H9 (cell line): ENCODE measurements around the gene CRELD2. TPM values are rescaled to one million over a fixed set of nuclear protein-coding genes. Genes with fewer than 3 reads are reported as not detected.

ENCODE experiments used
- DNase-seq: peaks from one replicate; pipeline ENCODE4 v3.0.0-alpha.2; 2017
- H2AFZ ChIP-seq: one replicate; pipeline ENCODE4 v1.6.1; 2013; ENCODE audit warnings: mild to moderate bottlenecking, low read length, control low read depth, moderate library complexity
- H2AK5ac ChIP-seq: 2 replicates; pipeline ENCODE4 v1.6.1; 2013; ENCODE audit warnings: low read length, control low read depth, mixed read lengths; ENCODE audit not compliant: insufficient read length
- H2BK120ac ChIP-seq: one replicate; pipeline ENCODE4 v1.6.1; 2013; ENCODE audit warnings: low read depth, mild to moderate bottlenecking, low read length, control low read depth, inconsistent platforms; ENCODE audit not compliant: poor library complexity, severe bottlenecking
- H2BK12ac ChIP-seq: 2 replicates; pipeline ENCODE4 v1.6.1; 2013; ENCODE audit warnings: low read length, control low read depth, mixed read lengths, low read depth; ENCODE audit not compliant: insufficient read length
- H2BK15ac ChIP-seq: 2 replicates; pipeline ENCODE4 v1.6.1; 2013; ENCODE audit warnings: low read depth, low read length, control low read depth
- H2BK20ac ChIP-seq: one replicate; pipeline ENCODE4 v1.6.1; 2013; ENCODE audit warnings: low read depth, mild to moderate bottlenecking, low read length, control low read depth, inconsistent platforms; ENCODE audit not compliant: poor library complexity, severe bottlenecking
- H2BK5ac ChIP-seq: 2 replicates; pipeline ENCODE4 v1.6.1; 2013; ENCODE audit warnings: low read length, control low read depth, mixed read lengths; ENCODE audit not compliant: insufficient read length
- H3K14ac ChIP-seq: 2 replicates; pipeline ENCODE4 v1.6.1; 2013; ENCODE audit warnings: low read length, control low read depth; ENCODE audit not compliant: insufficient read depth
- H3K18ac ChIP-seq: 2 replicates; pipeline ENCODE4 v1.6.1; 2013; ENCODE audit warnings: low read depth, mild to moderate bottlenecking, mixed read lengths, low read length, control low read depth; ENCODE audit not compliant: insufficient read length
- H3K23ac ChIP-seq: 2 replicates; pipeline ENCODE4 v1.6.1; 2013; ENCODE audit warnings: low read length, control low read depth, mixed read lengths, low read depth; ENCODE audit not compliant: insufficient read length
- H3K23me2 ChIP-seq: 2 replicates; pipeline ENCODE4 v1.6.1; 2013; ENCODE audit warnings: low read depth, mild to moderate bottlenecking, mixed read lengths, low read length, control low read depth; ENCODE audit not compliant: insufficient read length, poor library complexity, severe bottlenecking
- H3K27ac ChIP-seq: 2 replicates; pipeline ENCODE4 v1.5.1; 2013; ENCODE audit warnings: low read length, control low read depth, mixed read lengths, low read depth; ENCODE audit not compliant: insufficient read length
- H3K27me3 ChIP-seq: 2 replicates; pipeline ENCODE4 v1.6.1; 2013; ENCODE audit warnings: low read length, control low read depth, inconsistent platforms; ENCODE audit not compliant: insufficient read depth
- H3K4ac ChIP-seq: 2 replicates; pipeline ENCODE4 v1.6.1; 2013; ENCODE audit warnings: low read depth, mild to moderate bottlenecking, control low read depth, inconsistent platforms, low read length, moderate library complexity
- H3K4me1 ChIP-seq: 2 replicates; pipeline ENCODE4 v1.6.1; 2013; ENCODE audit warnings: low read length, control low read depth, inconsistent platforms; ENCODE audit not compliant: insufficient read depth
- H3K4me2 ChIP-seq: 2 replicates; pipeline ENCODE4 v1.6.1; 2013; ENCODE audit warnings: low read length, control low read depth, mixed read lengths; ENCODE audit not compliant: insufficient read length, insufficient read depth
- H3K56ac ChIP-seq: 2 replicates; pipeline ENCODE4 v1.6.1; 2013; ENCODE audit warnings: low read depth, mild to moderate bottlenecking, mixed read lengths, low read length, control low read depth; ENCODE audit not compliant: insufficient read length
- H3K79me1 ChIP-seq: 2 replicates; pipeline ENCODE4 v1.6.1; 2013; ENCODE audit warnings: low read depth, mild to moderate bottlenecking, moderate library complexity, low read length, control low read depth, inconsistent platforms; ENCODE audit not compliant: insufficient read depth, poor library complexity, severe bottlenecking
- H3K79me2 ChIP-seq: 2 replicates; pipeline ENCODE4 v1.6.1; 2013; ENCODE audit warnings: low read length, control low read depth, inconsistent platforms; ENCODE audit not compliant: insufficient read depth
- H3K9ac ChIP-seq: 2 replicates; pipeline ENCODE4 v1.6.1; 2013; ENCODE audit warnings: low read length, control low read depth, mixed read lengths; ENCODE audit not compliant: insufficient read length; ENCODE audit errors: extremely low read depth
- H3K9me3 ChIP-seq: one replicate; pipeline ENCODE4 v1.6.1; 2013; ENCODE audit warnings: low read depth, low read length, inconsistent platforms; ENCODE audit not compliant: control insufficient read depth
- H3T11ph ChIP-seq: one replicate; pipeline ENCODE4 v1.6.1; 2013; ENCODE audit warnings: mild to moderate bottlenecking, low read length, control low read depth, inconsistent platforms
- H4K20me1 ChIP-seq: one replicate; pipeline ENCODE4 v1.6.1; 2013; ENCODE audit not compliant: control insufficient read depth, insufficient read length, insufficient read depth
- H4K5ac ChIP-seq: 2 replicates; pipeline ENCODE4 v1.6.1; 2013; ENCODE audit warnings: low read depth, mild to moderate bottlenecking, mixed read lengths, low read length, control low read depth; ENCODE audit not compliant: insufficient read length
- H4K8ac ChIP-seq: replicated peaks from 2 replicates; pipeline ENCODE4 v1.6.1; 2013; ENCODE audit warnings: low read length, control low read depth, mixed read lengths, low read depth; ENCODE audit not compliant: insufficient read length
- H4K91ac ChIP-seq: 2 replicates; pipeline ENCODE4 v1.6.1; 2013; ENCODE audit warnings: low read depth, mild to moderate bottlenecking, moderate library complexity, mixed read lengths, low read length, control low read depth; ENCODE audit not compliant: insufficient read length
- H3K27ac Mint-ChIP-seq, 3 experiments: 2 replicates in 2 of 3; 3 replicates in 1 of 3; pipeline ENCODE4 v1.8.0; 2020 to 2021; ENCODE audit warnings: mixed read lengths in 3 of 3, mild to moderate bottlenecking in 1 of 3, moderate library complexity in 1 of 3
- H3K27me3 Mint-ChIP-seq: 2 replicates; pipeline ENCODE4 v1.8.0; 2021; ENCODE audit warnings: low read depth, mild to moderate bottlenecking, moderate library complexity, mixed read lengths
- H3K36me3 Mint-ChIP-seq, 3 experiments: 2 replicates in 2 of 3; 3 replicates in 1 of 3; pipeline ENCODE4 v1.8.0; 2020 to 2021; ENCODE audit warnings: low read depth in 3 of 3, mixed read lengths in 3 of 3; ENCODE audit not compliant: insufficient read depth in 1 of 3
- H3K4me1 Mint-ChIP-seq, 2 experiments: 2 replicates each; pipeline ENCODE4 v1.8.0; 2020; ENCODE audit warnings: mixed read lengths in 2 of 2
- H3K4me3 Mint-ChIP-seq, 2 experiments: 2 replicates in 1 of 2; 3 replicates in 1 of 2; pipeline ENCODE4 v1.8.0; 2020 to 2021; ENCODE audit warnings: mild to moderate bottlenecking in 2 of 2, mixed read lengths in 2 of 2, moderate library complexity in 1 of 2
- H3K9me3 Mint-ChIP-seq, 2 experiments: 2 replicates in 1 of 2; 3 replicates in 1 of 2; pipeline ENCODE4 v1.8.0; 2020; ENCODE audit warnings: mild to moderate bottlenecking in 2 of 2, mixed read lengths in 2 of 2, moderate library complexity in 1 of 2
- CTCF ChIP-seq: fragments of 200-600 bp; sonication (generic); conservative IDR thresholded peaks from 3 replicates; pipeline ENCODE4 v1.8.0; 2021; ENCODE audit warnings: antibody characterized with exemption, mild to moderate bottlenecking
- WGBS: extraction: QIAGEN DNeasy Blood & Tissue Kit; methylation state at CpG from one replicate; pipeline ENCODE4 v1.1.7; 2013; ENCODE audit warnings: missing lambda C conversion rate, low lambda C conversion rate, mixed read lengths; ENCODE audit not compliant: insufficient read length; ENCODE audit errors: extremely low coverage; 5-methylcytosine and 5-hydroxymethylcytosine counted together
- total RNA-seq: library from RNA; stranded (reverse); gene quantifications from 2 replicates; pipeline ENCODE4 v1.2.1, GENCODE V29; 2021

CRELD2 gene
- total RNA-seq, 1 experiment from 2014 or later: 34.7 TPM

GRCh38 chr22:49900441-49901230 is 17.8 kb upstream of the CRELD2 start:
- Histone ChIP-seq H3K23me2 (no peaks in the 10 kb centered on the region), H3K79me2 (no peaks in the 10 kb centered on the region), H2AK5ac (no peak overlapping the region), H3K4me1 (no peaks in the 10 kb centered on the region), H4K5ac (no peak overlapping the region), H2BK15ac (no peak overlapping the region), H3K14ac (no peak overlapping the region), H4K20me1 (peaks cover 5% of the 10 kb centered on the region), H3K27me3 (no peaks in the 10 kb centered on the region), H4K91ac (no peak overlapping the region), H3K56ac (no peak overlapping the region), H3K79me1 (no peaks in the 10 kb centered on the region), H3K4me2 (no peak overlapping the region), H2BK5ac (no peak overlapping the region), H3K9me3 (no peaks in the 10 kb centered on the region), H3K9ac (no peak overlapping the region), H2BK12ac (no peak overlapping the region), H3T11ph (no peak overlapping the region), H2BK120ac (no peak overlapping the region), H3K27ac (no peak overlapping the region), H2BK20ac (no peak overlapping the region), H3K4ac (no peak overlapping the region), H3K18ac (no peak overlapping the region), H3K23ac (no peak overlapping the region), H2AFZ (no peak overlapping the region), H4K8ac (no peak overlapping the region)
- no CpG with 5 or more reads among the region's 30 CpGs for WGBS
- no peak for DNase-seq
- H3K4me3 Mint-ChIP-seq: no peak overlapping the region
- H3K27me3 Mint-ChIP-seq: no peaks in the 10 kb centered on the region
- peaks cover 0 to 5% of the 10 kb centered on the region in 2 experiments; a peak in 1 of 4 replicates for H3K4me1 Mint-ChIP-seq
- H3K9me3 Mint-ChIP-seq: peaks cover 7 to 14% of the 10 kb centered on the region in 2 experiments; a peak in 4 of 5 replicates
- TF ChIP-seq CTCF: no peak
- peaks cover 35 to 56% (median 48%) of the 10 kb centered on the region in 3 experiments for H3K36me3 Mint-ChIP-seq
- peak overlapping the region in 2 of 3 experiments; percentile 21 to 38; a peak in 3 of 7 replicates for H3K27ac Mint-ChIP-seq
